RWPE2 (cell line): Measurements from ENCODE around the gene C3orf70.

Experiments used
- ATAC-seq: fragments of 200-7000 bp; cut with Tn5 transposase; 3 replicates; pipeline ENCODE4 v1.9.1; 2021; ENCODE audit warnings: low read depth
- DNase-seq: peaks from one replicate; pipeline ENCODE4 v3.0.0-alpha.2; 2020; ENCODE audit warnings: low spot score
- H3K27ac ChIP-seq: fragments of 450-650 bp; 2 replicates; pipeline ENCODE4 v1.5.1; 2017; ENCODE audit warnings: mild to moderate bottlenecking; ENCODE audit not compliant: poor library complexity, severe bottlenecking
- H3K27me3 ChIP-seq: fragments of 250-450 bp; sonication (Bioruptor Pico); 2 replicates; pipeline ENCODE4 v1.5.1; 2021; ENCODE audit warnings: mild to moderate bottlenecking, moderate library complexity; ENCODE audit not compliant: insufficient read depth, poor library complexity, severe bottlenecking
- H3K36me3 ChIP-seq: fragments of 250-450 bp; sonication (Bioruptor Pico); 2 replicates; pipeline ENCODE4 v1.5.1; 2020; ENCODE audit warnings: low read depth, mild to moderate bottlenecking, moderate library complexity
- H3K4me1 ChIP-seq: fragments of 250-450 bp; sonication (Bioruptor Pico); 2 replicates; pipeline ENCODE4 v1.5.1; 2021; ENCODE audit warnings: mild to moderate bottlenecking, moderate library complexity; ENCODE audit not compliant: insufficient read depth, poor library complexity, severe bottlenecking
- H3K4me3 ChIP-seq: fragments of 250-450 bp; sonication (Bioruptor Pico); 2 replicates; pipeline ENCODE4 v1.5.1; 2021; ENCODE audit warnings: mild to moderate bottlenecking, moderate library complexity; ENCODE audit not compliant: severe bottlenecking
- H3K9me3 ChIP-seq: fragments of 250-450 bp; sonication (Bioruptor Pico); 2 replicates; pipeline ENCODE4 v1.5.1; 2021; ENCODE audit warnings: mild to moderate bottlenecking, moderate library complexity; ENCODE audit not compliant: severe bottlenecking
- CTCF ChIP-seq: fragments of 450-650 bp; IDR thresholded peaks from one replicate; pipeline ENCODE4 v1.5.1; 2017; ENCODE audit warnings: mild to moderate bottlenecking, moderate library complexity; ENCODE audit not compliant: poor library complexity, severe bottlenecking

C3orf70 gene

GRCh38 chr3:185071287-185071800 lies 81.5 kb downstream of the C3orf70 start:
- no peak overlapping the region for H3K27ac ChIP-seq
- H3K27me3 ChIP-seq: no peaks in the 10 kb centered on the region
- no peak overlapping the region for H3K4me3 ChIP-seq
- ATAC-seq (no peak), DNase-seq (no peak)
- no peaks in the 10 kb centered on the region for H3K9me3 ChIP-seq
- H3K36me3 ChIP-seq: no peaks in the 10 kb centered on the region
- H3K4me1 ChIP-seq: no peaks in the 10 kb centered on the region
- TF ChIP-seq CTCF: no peak

- peak; percentile 61; the same call in 2 of the 3 replicates for ATAC-seq
- Histone ChIP-seq H3K27me3 (no peaks in the 10 kb centered on the region), H3K9me3 (no peaks in the 10 kb centered on the region), H3K4me1 (no peaks in the 10 kb centered on the region), H3K36me3 (no peaks in the 10 kb centered on the region), H3K4me3 (no peak overlapping the region), H3K27ac (no peak overlapping the region)
- no peak for DNase-seq
- TF ChIP-seq CTCF: no peak
These were observed 82.2 kb downstream of the C3orf70 start for GRCh38 chr3:185070491-185071286.

- Histone ChIP-seq H3K4me1 (no peaks in the 10 kb centered on the region), H3K27ac (no peak overlapping the region), H3K27me3 (no peaks in the 10 kb centered on the region), H3K4me3 (no peak overlapping the region), H3K9me3 (no peaks in the 10 kb centered on the region), H3K36me3 (no peaks in the 10 kb centered on the region)
- no peak for ATAC-seq
- TF ChIP-seq CTCF: no peak
- DNase-seq: no peak
These were observed 83.5 kb downstream of the C3orf70 start for GRCh38 chr3:185069037-185070030.

- no peak overlapping the region for H3K4me3 ChIP-seq
- no peaks in the 10 kb centered on the region for H3K4me1 ChIP-seq
- no peak for DNase-seq
These were observed 85.7 kb downstream of the C3orf70 start for GRCh38 chr3:185067173-185067572.

More at GRCh38 chr3:185067173-185067572, 85.7 kb downstream of the C3orf70 start:
- Histone ChIP-seq H3K9me3 (no peaks in the 10 kb centered on the region), H3K27ac (no peak overlapping the region), H3K36me3 (no peaks in the 10 kb centered on the region), H3K27me3 (no peaks in the 10 kb centered on the region)
- ATAC-seq: no peak
- TF ChIP-seq CTCF: no peak
